Measurements from ENCODE around the gene DNAH2. TPM values are rescaled to one million over a fixed set of nuclear protein-coding genes. Genes with fewer than 3 reads are reported as not detected.

Gene DNAH2
- total and polyA plus RNA-seq, 9 of the 15 experiments (the other 6 are each of a cell fraction or from before 2014, with no cell fraction given): 0.03 TPM; not detected in 8

DNA sequence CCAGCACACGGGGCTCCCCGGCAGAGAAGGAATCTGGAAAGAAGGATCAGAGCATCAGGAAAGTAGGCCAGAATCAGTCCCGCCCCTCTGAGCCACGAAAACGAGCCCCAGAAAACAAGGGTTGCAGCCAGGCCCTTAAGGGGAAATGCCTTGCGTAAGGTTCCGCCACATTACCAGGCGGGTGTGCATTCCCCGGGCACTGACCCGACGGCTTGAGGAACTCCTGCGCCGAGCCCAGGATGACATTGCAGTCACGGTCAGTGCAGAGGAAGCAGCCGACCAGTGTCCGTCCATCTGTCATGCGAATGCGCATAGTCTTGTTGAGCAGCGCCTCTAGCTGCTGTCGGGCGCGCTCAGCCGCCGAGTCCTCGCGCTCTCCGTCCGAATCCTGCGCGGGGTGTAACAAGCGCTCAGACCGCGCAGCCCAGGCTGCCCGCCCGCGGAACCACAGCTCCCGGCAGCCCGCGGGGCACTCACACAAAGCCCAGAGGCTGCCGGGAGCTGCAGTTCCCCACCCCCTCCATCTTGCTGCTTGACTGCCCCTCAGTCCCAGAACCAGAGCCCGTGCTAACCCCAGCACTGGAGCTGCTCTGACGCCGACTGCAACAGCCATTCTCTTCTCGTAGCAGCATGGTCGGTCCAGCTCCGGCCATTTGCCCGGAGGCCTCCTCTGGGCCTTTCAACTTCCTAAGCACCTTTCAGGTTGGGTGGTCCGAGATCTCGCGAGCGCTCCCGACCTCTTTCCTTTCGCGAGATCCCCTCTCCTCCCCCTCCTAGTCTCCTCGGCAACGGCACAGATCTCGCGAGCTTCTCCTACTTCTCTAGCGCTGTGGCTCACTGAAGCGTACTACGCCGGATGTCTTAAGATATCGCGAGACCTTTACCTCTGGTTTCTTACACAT lies 139.5 kb downstream of the DNAH2 start, which contains the start of gene NAA38 (continued):
- TF ChIP-seq, protein P1, sequence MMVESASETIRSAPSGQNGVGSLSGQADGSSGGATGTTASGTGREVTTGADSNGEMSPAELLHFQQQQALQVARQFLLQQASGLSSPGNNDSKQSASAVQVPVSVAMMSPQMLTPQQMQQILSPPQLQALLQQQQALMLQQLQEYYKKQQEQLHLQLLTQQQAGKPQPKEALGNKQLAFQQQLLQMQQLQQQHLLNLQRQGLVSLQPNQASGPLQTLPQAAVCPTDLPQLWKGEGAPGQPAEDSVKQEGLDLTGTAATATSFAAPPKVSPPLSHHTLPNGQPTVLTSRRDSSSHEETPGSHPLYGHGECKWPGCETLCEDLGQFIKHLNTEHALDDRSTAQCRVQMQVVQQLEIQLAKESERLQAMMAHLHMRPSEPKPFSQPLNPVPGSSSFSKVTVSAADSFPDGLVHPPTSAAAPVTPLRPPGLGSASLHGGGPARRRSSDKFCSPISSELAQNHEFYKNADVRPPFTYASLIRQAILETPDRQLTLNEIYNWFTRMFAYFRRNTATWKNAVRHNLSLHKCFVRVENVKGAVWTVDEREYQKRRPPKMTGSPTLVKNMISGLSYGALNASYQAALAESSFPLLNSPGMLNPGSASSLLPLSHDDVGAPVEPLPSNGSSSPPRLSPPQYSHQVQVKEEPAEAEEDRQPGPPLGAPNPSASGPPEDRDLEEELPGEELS (CRISPR knock-in tag; IDR thresholded peaks at IDR 0.05; ENCODE audit: borderline replicate concordance): no peak
- TF ChIP-seq GABPB1 (CRISPR knock-in tag; IDR thresholded peaks at IDR 0.05) (peak; percentile 42; the same call in 1 of the 2 replicates), RCOR1 (IDR thresholded peaks at IDR 0.05; ENCODE audit: borderline replicate concordance in 1 of 2, low read depth in 2 of 2, low read length in 2 of 2) (peak in 1 of 2 experiments; percentile 47; a peak in 1 of 4 replicates), POLR2AphosphoS2 (IDR thresholded peaks at IDR 0.05; ENCODE audit: low read length) (0 out of 2 replicates have a peak, but pooled peaks have one; percentile 83), BDP1 (IDR thresholded peaks at IDR 0.05; ENCODE audit: insufficient read depth, insufficient read length) (no peak), ETV6 (IDR thresholded peaks at IDR 0.05; ENCODE audit: borderline replicate concordance in 1 of 2, low read depth in 2 of 2, low read length in 1 of 2) (no peak), ETV6 (CRISPR knock-in tag; IDR thresholded peaks at IDR 0.05; ENCODE audit: borderline replicate concordance) (no peak), ZNF165 (CRISPR knock-in tag; IDR thresholded peaks at IDR 0.05; ENCODE audit: borderline replicate concordance) (no peak), TFAM (CRISPR knock-in tag; conservative IDR thresholded peaks at IDR 0.05) (no peak), SP1 (CRISPR knock-in tag; IDR thresholded peaks at IDR 0.05) (no peak), ZNF174 (CRISPR knock-in tag; IDR thresholded peaks at IDR 0.05) (no peak), FIP1L1 (IDR thresholded peaks at IDR 0.05; ENCODE audit: low read depth, low read length, poor library complexity, severe bottlenecking) (peak; percentile 84), KDM2B (CRISPR knock-in tag; IDR thresholded peaks at IDR 0.05) (0 out of 2 replicates have a peak, but pooled peaks have one; percentile 65), TCF7 (IDR thresholded peaks at IDR 0.05; ENCODE audit: borderline replicate concordance) (no peak), POU5F1 (IDR thresholded peaks at IDR 0.05; ENCODE audit: borderline replicate concordance, low read depth, low read length, partially characterized antibody) (peak; percentile 68), ZNF143 (CRISPR knock-in tag; IDR thresholded peaks at IDR 0.05) (peak; percentile 88), HNRNPH1 (optimal IDR thresholded peaks at IDR 0.05; ENCODE audit: low read depth, low read length) (no peak), ZNF764 (CRISPR knock-in tag; IDR thresholded peaks at IDR 0.05; ENCODE audit: low read depth) (no peak)
- TF ChIP-seq, protein P2, sequence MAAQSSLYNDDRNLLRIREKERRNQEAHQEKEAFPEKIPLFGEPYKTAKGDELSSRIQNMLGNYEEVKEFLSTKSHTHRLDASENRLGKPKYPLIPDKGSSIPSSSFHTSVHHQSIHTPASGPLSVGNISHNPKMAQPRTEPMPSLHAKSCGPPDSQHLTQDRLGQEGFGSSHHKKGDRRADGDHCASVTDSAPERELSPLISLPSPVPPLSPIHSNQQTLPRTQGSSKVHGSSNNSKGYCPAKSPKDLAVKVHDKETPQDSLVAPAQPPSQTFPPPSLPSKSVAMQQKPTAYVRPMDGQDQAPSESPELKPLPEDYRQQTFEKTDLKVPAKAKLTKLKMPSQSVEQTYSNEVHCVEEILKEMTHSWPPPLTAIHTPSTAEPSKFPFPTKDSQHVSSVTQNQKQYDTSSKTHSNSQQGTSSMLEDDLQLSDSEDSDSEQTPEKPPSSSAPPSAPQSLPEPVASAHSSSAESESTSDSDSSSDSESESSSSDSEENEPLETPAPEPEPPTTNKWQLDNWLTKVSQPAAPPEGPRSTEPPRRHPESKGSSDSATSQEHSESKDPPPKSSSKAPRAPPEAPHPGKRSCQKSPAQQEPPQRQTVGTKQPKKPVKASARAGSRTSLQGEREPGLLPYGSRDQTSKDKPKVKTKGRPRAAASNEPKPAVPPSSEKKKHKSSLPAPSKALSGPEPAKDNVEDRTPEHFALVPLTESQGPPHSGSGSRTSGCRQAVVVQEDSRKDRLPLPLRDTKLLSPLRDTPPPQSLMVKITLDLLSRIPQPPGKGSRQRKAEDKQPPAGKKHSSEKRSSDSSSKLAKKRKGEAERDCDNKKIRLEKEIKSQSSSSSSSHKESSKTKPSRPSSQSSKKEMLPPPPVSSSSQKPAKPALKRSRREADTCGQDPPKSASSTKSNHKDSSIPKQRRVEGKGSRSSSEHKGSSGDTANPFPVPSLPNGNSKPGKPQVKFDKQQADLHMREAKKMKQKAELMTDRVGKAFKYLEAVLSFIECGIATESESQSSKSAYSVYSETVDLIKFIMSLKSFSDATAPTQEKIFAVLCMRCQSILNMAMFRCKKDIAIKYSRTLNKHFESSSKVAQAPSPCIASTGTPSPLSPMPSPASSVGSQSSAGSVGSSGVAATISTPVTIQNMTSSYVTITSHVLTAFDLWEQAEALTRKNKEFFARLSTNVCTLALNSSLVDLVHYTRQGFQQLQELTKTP (IDR thresholded peaks at IDR 0.05; ENCODE audit: low read depth in 1 of 2, partially characterized antibody in 2 of 2): peak in 1 of 2 experiments; percentile 96
- TF ChIP-seq, protein P3, sequence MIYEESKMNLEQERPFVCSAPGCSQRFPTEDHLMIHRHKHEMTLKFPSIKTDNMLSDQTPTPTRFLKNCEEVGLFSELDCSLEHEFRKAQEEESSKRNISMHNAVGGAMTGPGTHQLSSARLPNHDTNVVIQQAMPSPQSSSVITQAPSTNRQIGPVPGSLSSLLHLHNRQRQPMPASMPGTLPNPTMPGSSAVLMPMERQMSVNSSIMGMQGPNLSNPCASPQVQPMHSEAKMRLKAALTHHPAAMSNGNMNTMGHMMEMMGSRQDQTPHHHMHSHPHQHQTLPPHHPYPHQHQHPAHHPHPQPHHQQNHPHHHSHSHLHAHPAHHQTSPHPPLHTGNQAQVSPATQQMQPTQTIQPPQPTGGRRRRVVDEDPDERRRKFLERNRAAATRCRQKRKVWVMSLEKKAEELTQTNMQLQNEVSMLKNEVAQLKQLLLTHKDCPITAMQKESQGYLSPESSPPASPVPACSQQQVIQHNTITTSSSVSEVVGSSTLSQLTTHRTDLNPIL (CRISPR knock-in tag; IDR thresholded peaks at IDR 0.05): no peak

Measured in K562 (cell line).